Activated CD8-positive, alpha-beta memory T cell treated with anti-CD3 and anti-CD28 coated beads, Interleukin-2, amount 50 U/mL, for 4 hours (primary cell): ENCODE results near the gene SDHB.
"Not testable (repeated sequence)": the region's sequence is repeated elsewhere in the genome, so short reads cannot be mapped to it uniquely, and the experiment has no call there.

Source experiments
- DNase-seq: peaks from one replicate; pipeline ENCODE4 v3.0.0-alpha.2; 2020

The SDHB gene

GRCh38 chr1:17071794-17072193 lies 18.0 kb upstream of the SDHB start:
- DNase-seq, result no peak

GRCh38 chr1:17070163-17070525 lies 16.3 kb upstream of the SDHB start:
- DNase-seq, result no peak

- no peak for DNase-seq
Observed at GRCh38 chr1:17069452-17070162, 15.8 kb upstream of the SDHB start.

DNA sequence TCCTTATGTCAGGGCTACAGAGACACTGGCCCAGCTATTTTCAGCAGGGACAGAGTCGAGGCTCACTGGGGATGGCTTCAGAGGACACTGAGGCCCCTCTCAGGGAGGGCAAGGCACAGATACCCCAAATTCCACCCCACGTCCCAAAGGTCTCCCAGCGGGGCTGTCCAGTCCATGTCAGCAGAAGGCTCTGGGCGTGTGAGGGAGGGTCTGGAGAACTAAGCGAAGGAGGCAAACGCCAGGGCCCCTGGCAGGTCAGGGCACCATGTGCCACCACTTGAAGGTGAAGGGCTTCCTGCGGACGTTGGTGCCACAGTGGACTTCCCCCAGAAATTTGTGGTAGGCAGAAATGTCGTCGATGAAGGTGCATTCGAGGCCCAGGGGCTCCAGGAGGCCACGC lies 15.0 kb upstream of the SDHB start:
- DNase-seq, result no peak

DNA sequence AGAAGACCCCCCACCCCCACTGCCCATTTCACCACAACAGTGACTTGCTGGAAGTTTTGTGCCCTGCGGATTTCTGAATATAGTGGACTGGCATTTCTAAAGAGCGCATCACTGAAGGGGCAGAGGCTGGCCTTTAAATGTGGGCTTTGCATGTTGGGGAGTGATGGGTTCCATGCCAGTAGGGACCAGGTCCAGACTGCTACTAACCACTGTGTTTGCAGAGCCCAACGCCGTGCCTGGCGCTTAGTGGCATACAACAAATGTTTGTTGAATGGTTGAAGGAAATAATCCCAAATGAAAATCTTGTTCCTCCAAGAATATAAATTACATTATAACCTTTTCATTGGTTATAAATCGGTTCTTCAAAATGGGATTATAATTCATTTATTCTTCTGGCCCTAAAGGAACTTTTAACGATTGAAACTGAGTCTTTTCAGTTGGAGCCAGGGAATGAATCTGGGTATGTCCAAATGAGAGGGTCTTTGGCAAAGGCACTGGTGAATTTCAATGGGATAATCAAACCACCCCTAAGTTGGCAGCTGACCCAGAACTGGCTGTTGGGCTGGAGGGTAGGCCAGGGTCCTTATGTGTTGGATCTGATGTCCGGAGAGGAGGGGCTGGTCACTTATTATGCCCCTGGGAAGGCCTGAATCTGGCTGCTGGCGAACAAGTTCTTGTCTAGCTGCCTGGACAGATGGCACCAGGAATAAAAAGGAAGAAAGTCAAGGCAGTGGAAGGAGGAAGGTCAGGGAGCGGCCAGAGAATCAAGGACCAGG lies 13.8 kb upstream of the SDHB start:
- no peak for DNase-seq

DNA sequence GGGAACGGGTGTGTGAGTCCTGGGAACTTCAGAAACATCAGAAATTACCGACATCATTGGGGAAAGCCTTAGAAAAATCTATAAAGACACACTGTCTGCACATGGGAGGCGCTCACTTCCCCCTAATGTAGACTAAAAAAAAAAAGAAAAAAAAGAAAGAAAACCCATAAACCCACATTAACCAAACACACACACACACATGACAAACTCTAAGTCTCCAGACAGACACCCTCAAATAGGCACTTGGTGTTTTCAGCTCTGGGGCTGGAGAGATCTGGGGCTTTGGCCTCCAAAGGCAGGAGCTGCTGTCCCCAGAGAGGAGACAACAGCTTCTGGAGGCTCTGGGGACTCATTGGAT lies 13.2 kb upstream of the SDHB start:
- no peak for DNase-seq

- DNase-seq, result no peak
Observed at GRCh38 chr1:17066361-17067068, 12.7 kb upstream of the SDHB start.

GRCh38 chr1:17065666-17066065 lies 11.8 kb upstream of the SDHB start:
- DNase-seq, result no peak

DNA sequence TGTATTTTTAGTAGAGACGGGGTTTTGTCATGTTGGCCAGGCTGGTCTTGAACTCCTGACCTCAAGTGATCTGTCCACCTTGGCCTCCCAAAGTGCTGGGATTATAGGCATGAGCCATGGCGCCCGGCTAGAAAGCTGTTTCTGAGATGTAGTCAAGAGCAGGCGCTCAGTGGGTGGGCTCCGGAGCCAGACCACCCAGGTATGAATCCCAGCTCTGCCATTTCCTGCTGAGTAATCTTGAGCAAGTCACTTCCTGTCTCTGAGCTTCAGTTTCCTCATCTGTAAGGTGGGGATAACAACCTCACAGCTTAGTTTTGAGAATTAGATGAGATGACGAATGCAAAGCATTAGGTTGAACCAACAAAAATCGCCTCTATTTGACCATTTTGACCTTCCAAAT lies 8.9 kb upstream of the SDHB start:
- DNase-seq, result not testable (repeated sequence)

DNA sequence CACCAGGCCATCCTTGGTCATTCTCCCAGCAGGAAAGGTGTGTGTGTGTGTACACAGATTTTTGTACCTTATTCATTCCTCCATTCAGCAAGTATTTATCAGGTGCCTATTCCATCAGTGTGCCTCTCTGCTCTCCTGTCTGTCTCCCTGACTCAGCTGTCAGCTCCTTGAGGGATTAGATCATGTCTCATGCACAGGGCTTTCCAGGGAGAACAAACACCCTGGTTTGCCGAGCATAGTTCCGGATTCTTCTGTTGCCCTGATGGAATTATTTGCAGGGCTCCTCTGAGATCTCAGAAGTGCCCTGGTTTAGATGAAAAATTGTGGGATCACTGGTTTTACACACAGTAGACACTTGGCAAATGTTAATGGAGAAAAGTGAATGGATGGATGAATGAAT lies 8.1 kb upstream of the SDHB start:
- no peak for DNase-seq

DNA sequence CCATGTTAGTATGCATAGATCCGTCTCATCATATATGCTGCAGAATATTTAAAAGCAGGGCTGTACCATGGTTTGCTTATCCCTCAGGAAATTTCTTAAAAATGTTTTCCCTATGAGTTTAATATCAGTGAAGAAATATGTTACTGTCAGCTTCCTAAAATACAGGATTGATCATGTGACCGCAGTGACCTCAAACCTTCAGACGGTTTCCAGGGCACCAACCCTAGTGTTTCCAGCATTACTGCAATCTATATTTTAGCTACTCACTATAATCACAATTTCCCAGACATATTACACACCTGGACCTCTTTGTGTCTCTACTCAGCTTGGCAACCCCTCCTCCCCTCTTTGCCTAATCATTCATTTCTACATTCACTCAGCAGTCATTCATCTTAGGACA lies 7.7 kb upstream of the SDHB start:
- DNase-seq, result no peak

- no peak for DNase-seq
Observed at GRCh38 chr1:17060306-17060749, 6.5 kb upstream of the SDHB start.

DNA sequence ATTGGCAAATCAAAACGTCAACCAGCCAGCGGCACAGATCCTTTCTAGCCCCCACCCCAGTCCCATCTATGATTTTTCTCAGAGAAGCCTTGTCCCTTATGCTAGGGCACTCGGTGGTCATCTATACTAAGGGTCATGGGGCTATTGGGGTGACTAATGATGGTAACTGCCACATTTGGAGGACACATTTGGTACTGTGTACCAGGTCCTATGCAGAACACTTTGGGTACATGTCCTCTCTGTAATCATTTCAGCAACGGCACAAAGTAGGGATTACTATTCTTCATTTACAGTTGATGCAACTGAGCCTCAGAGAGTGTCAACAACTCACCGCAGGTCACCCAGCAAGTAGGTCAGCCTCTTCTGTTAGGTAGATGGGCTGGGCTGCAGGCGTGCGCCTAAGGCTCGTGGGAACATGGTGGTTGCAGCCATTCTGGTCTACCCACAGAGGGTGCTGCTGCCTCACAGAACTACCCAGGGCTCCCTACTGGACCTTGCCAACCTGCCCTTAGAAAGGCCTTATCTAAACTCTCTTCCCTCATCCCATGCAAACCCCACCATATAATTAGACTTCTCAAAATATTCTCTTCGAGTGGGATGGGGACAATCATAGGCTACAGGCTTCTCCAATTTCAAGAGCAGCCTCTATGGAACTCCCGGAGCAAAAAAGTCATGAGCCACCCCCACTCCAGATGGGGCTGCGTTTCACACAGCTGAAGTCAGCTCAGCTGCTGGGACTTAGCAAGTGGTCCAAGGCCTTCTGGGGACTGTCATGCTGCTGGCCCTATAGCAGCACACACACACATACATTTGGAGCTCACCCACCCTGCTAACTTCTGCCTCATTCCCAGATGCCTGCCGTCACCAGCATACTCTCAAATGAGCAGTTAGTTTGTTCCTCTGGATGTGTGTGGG lies 5.8 kb upstream of the SDHB start:
- DNase-seq, result no peak

DNA sequence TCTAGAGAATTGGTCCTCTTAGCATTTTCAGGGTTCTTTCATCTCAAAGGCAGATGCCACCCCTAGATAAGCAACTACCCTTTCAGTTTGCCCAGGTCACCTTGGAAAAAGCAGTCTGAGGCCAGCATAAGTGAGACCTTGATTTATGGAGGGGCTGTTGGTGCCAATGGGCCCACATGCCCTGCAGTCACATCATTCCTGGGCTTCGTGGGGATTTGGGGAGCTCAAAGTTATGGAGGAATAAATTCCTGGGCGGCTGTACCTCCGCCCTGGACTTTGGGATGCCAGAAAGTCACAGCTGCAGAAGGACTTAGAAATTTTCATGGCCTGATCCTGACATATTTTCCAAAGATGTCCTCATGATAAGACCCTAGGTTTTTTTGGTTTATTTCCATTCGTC lies 2.7 kb upstream of the SDHB start:
- DNase-seq, result no peak

DNA sequence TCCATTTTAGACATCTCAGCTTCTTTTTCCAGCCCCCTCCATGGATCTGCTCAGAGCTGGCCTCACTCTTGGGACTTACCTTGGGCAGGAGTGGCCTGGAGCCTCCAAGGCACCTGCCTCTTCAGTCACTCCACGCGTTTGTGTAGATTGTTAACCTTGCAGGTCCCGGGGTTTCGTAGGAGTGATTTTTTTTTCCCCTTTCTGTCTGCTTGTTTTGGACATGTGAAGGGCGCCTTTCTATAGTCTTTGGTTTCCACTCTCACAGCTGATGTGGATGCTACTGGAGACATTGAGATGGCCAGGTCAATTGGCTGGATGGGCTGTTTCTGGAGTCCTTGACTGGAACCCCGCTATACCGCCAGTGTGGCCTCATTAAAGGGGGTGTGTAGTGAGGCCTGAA lies 2.0 kb upstream of the SDHB start:
- no peak for DNase-seq

- no peak for DNase-seq
Observed at GRCh38 chr1:17053086-17053684, 647 bp downstream of the SDHB start.

- DNase-seq, result no peak
Observed at GRCh38 chr1:17052641-17053040, 1.2 kb downstream of the SDHB start.

- DNase-seq, result no peak
Observed at GRCh38 chr1:17052038-17052437, 1.8 kb downstream of the SDHB start.

DNA sequence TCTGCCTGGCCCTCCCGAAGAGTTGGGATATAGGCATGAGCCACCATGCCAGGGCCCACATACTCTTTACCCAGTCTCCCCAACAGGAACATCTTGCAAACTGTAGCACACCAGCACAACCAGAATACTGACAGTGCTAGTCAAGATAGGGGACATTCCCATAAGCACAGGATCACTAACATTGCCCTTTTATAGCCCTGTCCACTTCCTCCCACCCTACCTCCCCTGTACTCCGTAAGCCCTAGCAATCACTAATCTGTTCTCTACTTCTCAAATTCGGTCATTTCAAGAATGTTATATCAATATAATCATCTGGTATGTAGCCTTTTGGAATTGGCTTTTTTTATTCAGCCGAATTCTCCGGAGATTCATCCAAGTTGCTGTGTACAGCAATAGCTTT lies 5.9 kb downstream of the SDHB start:
- DNase-seq, result no peak

GRCh38 chr1:17046334-17046657 lies 7.5 kb downstream of the SDHB start:
- no peak for DNase-seq

GRCh38 chr1:17045634-17046333 lies 8.0 kb downstream of the SDHB start:
- DNase-seq, result no peak

DNA sequence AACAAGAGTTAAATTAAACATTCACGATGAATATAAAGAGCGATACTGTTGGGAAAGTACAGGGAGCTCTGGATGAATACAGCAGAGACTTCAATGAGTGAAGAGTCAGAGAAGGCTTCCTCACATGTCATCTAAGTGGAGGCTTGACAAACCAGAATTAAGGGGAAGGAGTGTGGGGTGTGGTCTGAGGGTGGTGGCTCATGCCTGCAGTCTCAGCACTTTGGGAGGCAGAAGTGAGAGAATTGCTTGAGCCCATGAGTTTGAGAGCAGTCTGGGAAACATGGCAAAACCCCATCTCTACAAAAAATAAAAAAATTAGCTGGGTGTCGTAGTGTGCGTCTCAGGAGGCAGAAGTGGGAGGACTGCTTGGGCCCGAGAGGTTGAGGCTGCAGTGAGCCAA lies 8.7 kb downstream of the SDHB start:
- DNase-seq, result no peak
